Stimulated activated CD8-positive, alpha-beta memory T cell treated with anti-CD3 and anti-CD28 coated beads, Interleukin-2, amount 100 ng/mL, for 48 hours (primary cell): Measurements from ENCODE around the gene PEAR1.

Source experiments
- DNase-seq, 2 donors: peaks; one replicate each; pipeline ENCODE4 v3.0.0-alpha.2; 2020; ENCODE audit warnings: low read depth in 2 of 2

Gene PEAR1

DNA sequence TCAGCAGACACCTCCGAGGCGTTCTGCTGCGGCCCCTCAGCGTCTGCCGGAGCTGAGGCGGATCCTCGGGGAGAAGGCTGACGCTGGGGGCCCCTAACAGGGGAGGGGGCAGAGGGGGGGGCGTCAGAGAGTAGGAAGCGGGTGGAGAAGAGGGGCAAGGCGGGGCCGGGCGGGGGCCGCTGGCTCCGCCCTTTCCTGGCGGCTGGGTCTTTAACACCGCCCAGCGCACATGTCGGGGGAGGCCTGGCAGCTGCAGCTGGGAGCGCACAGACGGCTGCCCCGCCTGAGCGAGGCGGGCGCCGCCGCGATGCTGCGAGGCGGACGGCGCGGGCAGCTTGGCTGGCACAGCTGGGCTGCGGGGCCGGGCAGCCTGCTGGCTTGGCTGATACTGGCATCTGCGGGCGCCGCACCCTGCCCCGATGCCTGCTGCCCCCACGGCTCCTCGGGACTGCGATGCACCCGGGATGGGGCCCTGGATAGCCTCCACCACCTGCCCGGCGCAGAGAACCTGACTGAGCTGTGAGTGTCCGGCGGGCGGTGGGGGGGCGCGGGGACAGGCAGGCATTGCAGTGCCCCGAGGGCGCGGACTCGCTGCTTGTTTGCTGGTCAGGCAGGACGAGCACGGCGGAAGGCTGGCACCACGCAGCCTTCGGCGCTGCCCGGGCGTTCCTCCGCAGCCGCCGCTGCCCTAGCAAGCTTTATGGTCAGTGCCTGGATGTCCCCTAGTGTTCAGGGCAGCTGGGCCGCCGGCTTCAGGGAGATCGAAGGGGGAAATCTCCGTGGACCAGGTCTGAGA lies 32.7 kb upstream of the PEAR1 start, which contains the start of gene NTRK1:
Gene NTRK1, plus strand, starts transcription at position 238 of the 796 bp plus-strand sequence. Its CDS starts 70 bp downstream, at position 308.
- peak; percentile 30 to 34 for DNase-seq

DNA sequence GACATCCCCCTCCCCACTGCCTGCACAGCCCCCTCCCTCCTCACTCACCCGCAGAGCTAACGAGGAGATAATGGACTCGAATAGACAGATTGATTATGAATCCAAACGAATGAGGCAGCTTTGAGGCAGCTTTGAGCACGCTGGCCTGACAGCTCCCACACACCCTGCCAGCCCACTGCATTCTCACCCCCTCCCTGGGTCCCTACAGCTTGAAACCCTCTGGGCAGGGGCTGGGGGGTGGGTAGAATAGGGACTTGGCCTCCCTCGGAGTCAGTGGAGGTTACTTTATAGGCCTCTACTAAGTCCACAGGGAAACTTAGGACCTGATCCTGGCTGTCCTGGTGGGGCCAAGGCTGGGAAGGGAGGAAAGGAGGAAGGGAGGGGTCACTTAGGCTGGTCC lies 30.9 kb upstream of the PEAR1 start:
- no peak for DNase-seq

DNA sequence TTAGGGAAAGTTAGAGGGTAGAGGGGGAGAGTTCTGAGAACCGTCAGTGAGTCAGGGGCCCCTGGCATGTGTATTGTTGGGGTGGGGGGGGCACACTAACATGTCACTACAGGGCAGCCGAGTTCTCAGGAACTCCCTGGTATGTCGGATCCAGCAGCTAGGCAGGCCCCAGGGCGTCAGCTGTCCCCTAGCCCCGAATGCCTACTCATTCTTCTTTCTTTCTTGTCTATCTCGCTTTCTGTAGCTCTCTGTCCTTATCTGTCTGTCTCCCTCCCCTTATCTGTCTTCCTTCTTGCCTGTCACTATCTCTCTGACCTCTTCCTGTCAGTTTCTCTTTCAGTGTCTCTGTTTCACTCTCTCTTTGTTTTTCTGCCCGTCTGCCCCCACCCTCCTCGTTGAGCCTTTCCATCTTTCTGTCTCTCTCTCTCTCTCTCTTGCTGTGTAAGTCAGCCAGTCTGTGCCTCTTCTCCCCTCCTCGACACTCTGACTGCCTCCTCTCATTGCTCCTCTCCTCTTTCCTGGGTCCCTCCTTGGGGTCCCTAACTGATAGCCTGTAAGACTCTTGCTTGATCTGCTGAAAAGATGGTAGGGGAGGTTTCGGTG lies 30.4 kb upstream of the PEAR1 start:
- DNase-seq = peak in 1 of 2 donors; percentile 56

DNA sequence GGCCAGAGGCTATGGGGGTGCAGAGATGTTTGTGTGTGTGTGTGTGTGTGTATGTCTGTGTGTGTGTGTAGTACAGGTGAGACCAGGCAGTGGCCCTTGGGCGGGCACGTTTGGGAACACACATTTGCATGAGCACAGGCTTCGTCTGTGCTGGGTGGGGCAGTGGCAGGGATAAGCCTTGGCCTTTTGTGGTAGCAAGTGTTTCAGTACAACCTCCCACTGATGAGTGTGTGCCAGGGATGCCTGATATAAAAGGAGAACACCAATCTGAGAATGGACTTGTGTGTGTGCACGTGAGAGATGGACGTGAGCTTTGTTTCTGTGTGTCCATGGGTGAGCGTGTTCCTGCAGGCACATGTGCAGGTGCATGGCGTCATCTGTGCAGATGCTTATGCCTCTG lies 29.9 kb upstream of the PEAR1 start:
- no peak for DNase-seq

- no peak for DNase-seq
These were observed 28.7 kb upstream of the PEAR1 start for GRCh38 chr1:156864796-156865195.

- no peak for DNase-seq
These were observed 28.3 kb upstream of the PEAR1 start for GRCh38 chr1:156865258-156865657.

DNA sequence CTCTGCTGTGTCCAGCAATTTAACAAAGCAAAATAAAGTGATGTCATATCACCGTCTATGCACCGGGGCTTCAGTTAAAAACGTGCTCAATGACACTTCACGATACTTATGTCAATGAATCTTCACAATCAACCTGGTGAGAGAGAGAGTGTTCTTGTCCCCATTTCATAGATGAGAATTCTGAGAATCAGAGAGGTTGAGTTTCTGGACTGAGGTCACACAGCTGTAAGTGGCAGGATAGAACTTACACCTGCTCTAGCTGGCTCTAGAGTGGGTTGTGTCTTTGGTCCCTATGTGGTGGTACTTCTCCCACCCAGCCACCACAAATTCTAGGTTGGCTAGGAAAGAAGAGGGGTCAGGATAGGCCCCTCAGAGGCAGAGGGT lies 27.7 kb upstream of the PEAR1 start:
- no peak for DNase-seq

GRCh38 chr1:156866249-156866909 lies 27.1 kb upstream of the PEAR1 start:
- DNase-seq = no peak

GRCh38 chr1:156868341-156868740 lies 25.2 kb upstream of the PEAR1 start:
- no peak for DNase-seq

DNA sequence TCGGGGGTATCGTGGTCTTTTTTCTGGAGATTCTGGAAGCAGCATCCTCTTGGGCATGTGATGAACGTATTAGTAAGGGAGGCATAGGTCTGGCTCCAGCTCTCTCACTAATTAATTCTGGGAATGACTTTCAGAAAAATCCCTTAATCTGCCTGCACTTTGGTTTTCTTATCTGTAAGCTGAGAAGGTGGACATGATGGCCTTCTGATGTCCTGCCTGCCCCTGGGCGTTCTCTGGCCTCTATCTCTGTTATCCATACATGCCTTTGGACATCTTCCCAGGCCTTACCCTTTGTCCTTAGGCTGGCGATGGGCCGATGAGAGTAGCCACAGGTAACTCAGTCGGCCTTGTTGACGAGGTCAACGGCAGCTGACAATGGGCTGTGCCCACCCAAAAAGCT lies 24.1 kb upstream of the PEAR1 start:
- no peak for DNase-seq

- no peak for DNase-seq
These were observed 19.9 kb upstream of the PEAR1 start for GRCh38 chr1:156873659-156874058.

- no peak for DNase-seq
These were observed 19.4 kb upstream of the PEAR1 start for GRCh38 chr1:156874142-156874541.

DNA sequence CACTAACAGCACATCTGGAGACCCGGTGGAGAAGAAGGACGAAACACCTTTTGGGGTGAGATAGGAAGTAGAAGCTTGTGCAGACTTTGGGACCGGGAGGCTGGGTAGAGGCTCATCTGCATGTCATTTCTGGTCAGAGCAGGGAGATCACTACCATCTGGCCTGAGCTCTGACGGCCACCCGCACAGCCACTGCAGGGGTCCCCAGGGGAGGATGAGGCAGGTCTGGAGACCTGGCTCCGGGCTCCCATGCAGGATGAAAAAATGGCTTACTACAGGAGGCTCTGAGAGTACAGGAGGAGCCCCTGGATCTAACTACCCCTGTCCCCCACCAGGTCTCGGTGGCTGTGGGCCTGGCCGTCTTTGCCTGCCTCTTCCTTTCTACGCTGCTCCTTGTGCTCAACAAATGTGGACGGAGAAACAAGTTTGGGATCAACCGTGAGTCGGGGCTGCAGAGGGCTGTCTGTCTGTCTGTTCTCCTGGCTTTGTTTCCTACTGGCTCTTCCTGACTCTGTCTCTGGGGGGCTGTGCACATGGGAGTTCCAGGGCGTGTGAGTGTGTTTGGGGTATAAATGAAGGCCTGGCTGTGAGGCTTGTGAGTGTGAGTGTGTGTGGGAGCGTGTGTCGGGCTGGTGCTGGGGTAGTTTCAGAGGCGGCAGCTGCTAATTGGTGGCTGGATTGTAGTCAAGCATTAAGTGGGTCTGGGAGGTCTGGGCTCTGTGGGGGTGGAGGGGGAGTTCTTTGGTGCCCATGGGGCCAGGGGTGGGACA lies 18.8 kb upstream of the PEAR1 start:
- no peak for DNase-seq

- no peak for DNase-seq
These were observed 18.2 kb upstream of the PEAR1 start for GRCh38 chr1:156875341-156875615.

DNA sequence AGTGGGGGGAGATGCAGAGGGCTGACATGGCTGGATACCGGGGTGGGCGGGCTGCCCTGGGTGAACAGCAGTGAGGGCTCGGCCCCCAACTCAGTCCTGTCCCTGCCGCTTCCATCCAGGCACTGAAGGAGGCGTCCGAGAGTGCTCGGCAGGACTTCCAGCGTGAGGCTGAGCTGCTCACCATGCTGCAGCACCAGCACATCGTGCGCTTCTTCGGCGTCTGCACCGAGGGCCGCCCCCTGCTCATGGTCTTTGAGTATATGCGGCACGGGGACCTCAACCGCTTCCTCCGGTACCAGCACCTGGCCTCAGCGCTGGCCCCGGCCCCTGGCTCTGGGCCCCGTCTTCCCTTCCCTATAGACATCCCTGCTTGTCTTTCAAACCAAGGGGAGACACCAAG lies 17.2 kb upstream of the PEAR1 start:
- no peak for DNase-seq

- DNase-seq = no peak
These were observed 15.9 kb upstream of the PEAR1 start for GRCh38 chr1:156877433-156878170.

DNA sequence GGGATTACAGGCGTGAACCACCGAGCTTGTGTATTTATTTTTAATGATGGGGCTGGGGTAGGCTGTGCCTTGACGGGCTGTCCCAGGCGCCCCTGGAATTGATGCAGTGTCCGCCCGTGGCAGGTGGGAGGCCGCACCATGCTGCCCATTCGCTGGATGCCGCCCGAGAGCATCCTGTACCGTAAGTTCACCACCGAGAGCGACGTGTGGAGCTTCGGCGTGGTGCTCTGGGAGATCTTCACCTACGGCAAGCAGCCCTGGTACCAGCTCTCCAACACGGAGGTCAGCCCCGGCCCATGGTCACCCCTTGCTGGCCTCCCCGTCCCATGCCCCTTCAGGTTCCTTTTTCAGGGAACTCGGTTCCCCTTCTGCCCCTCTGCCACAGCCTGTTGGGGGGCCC lies 13.6 kb upstream of the PEAR1 start:
- no peak for DNase-seq

DNA sequence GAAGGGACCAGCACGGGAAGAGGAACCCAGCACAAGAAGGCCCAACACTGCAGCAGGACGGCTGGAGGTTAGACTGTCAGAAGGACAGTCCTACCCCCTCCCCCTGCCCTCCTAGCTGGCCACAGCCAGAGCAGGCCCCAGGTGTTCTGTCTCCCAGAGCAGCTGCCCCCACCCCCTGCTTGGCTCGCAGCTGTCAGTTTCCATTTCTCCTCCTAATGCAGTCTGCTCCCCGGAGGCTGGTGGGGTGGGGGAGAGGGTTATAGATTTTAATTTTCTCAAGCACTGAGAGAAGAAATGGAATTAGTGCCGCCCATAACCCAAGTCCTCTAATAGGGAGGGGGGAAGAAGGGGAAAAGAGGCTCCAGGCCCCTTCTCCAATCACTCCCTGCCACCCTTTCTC lies 13.0 kb upstream of the PEAR1 start:
- DNase-seq = no peak

GRCh38 chr1:156881101-156881500 lies 12.4 kb upstream of the PEAR1 start:
- no peak for DNase-seq

DNA sequence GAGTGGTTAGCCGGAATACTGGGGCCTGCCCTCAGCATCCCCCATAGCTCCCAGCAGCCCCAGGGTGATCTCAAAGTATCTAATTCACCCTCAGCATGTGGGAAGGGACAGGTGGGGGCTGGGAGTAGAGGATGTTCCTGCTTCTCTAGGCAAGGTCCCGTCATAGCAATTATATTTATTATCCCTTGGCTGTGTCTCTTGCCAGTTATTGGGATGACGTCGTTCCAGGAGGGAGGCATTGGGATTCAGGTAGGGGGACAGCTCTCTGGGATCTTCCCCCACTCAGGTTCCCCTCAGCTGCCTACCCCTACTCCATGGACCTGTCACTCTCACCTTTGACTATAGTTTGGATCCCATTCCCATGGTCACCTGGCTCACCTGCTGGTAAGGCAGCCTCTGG lies 11.9 kb upstream of the PEAR1 start:
- no peak for DNase-seq

- no peak for DNase-seq
These were observed 11.0 kb upstream of the PEAR1 start for GRCh38 chr1:156882543-156882942.

- DNase-seq = no peak
These were observed 9.6 kb upstream of the PEAR1 start for GRCh38 chr1:156883919-156884318.
